ENCODE measurements around the gene METTL6. TPM values are rescaled to one million over a fixed set of nuclear protein-coding genes. Genes with fewer than 3 reads are reported as not detected.
A peak's percentile ranks its signal among the peaks of the same experiment; 100 is the strongest.

METTL6 gene
- total and polyA plus RNA-seq, 2 experiments from 2014 or later, result 21.6 to 30.9 TPM

DNA sequence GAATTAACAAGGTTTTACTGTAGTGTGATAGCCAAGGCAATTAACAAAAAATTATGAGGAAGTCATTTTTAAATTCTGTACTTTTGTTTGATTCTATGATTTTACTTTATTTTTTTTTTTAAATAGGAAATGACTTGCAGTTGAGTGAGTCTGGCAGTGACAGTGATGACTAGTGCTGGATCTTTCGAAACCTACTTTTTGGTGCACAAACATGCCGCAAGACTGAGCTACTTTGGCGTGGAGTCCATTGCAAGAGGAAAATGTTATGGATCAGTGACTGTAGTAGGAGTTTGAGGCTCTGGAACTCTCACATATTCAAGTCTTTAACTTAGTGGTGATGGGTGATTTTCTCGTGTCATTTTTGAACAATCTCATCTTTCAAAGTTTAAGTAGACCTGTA is 11.6 kb upstream of the METTL6 start:
- Histone ChIP-seq H3K27me3 (replicated peaks; ENCODE audit: insufficient read depth) (no peaks in the 10 kb centered on the region), H3K4me1 (ENCODE audit: insufficient read depth) (peaks cover 23% of the 10 kb centered on the region), H3K9me2 (ENCODE audit: insufficient read depth) (no peaks in the 10 kb centered on the region), H3K79me2 (ENCODE audit: insufficient read depth) (peaks cover 15% of the 10 kb centered on the region), H3F3A (ENCODE audit: insufficient read depth) (peaks cover 30% of the 10 kb centered on the region), H3K9me3 (ENCODE audit: low read depth) (no peaks in the 10 kb centered on the region), H3K4me3 (no peak overlapping the region), H3K27ac (peak overlapping the region; percentile 88), H2AFZ (no peak overlapping the region), H3K36me3 (ENCODE audit: low read depth) (peaks cover 52% of the 10 kb centered on the region), H3K4me2 (ENCODE audit: unreplicated experiment) (peak overlapping the region; percentile 60), H3K9ac (peak overlapping the region; percentile 29), H4K20me1 (ENCODE audit: insufficient read depth) (no peaks in the 10 kb centered on the region)
- no peak for TF ChIP-seq EZH2phosphoT487 (IDR thresholded peaks at IDR 0.05; ENCODE audit: insufficient read depth, low read depth)
- no peak for TF ChIP-seq EZH2 (IDR thresholded peaks at IDR 0.05; ENCODE audit: insufficient read depth, poor library complexity, severe bottlenecking)
- 28 to 35% methylated on average over 4 of the region's 4 CpGs for WGBS, 2 experiments (ENCODE audit: low coverage in 1 of 2, low lambda C conversion rate in 2 of 2, missing lambda C conversion rate in 2 of 2)
- DNase-seq, result peak; percentile 91
- in situ Hi-C loops (cut with MboI), result no loop called here

GRCh38 chr3:15436246-15436645 is 8.9 kb upstream of the METTL6 start:
- Histone ChIP-seq H3K27ac (no peak overlapping the region), H3K79me2 (ENCODE audit: insufficient read depth) (peaks cover 34% of the 10 kb centered on the region), H2AFZ (no peak overlapping the region), H3K27me3 (replicated peaks; ENCODE audit: insufficient read depth) (no peaks in the 10 kb centered on the region), H3K9me2 (ENCODE audit: insufficient read depth) (no peaks in the 10 kb centered on the region), H3K4me2 (ENCODE audit: unreplicated experiment) (no peak overlapping the region), H3K9ac (no peak overlapping the region), H3K4me3 (no peak overlapping the region), H3F3A (ENCODE audit: insufficient read depth) (peaks cover 30% of the 10 kb centered on the region), H4K20me1 (ENCODE audit: insufficient read depth) (no peaks in the 10 kb centered on the region), H3K9me3 (ENCODE audit: low read depth) (no peaks in the 10 kb centered on the region), H3K36me3 (ENCODE audit: low read depth) (peaks cover 55% of the 10 kb centered on the region), H3K4me1 (ENCODE audit: insufficient read depth) (peaks cover 23% of the 10 kb centered on the region)
- in situ Hi-C loops (cut with MboI), result no loop called here
- DNase-seq, result no peak
- WGBS, 2 experiments (ENCODE audit: low coverage in 1 of 2, low lambda C conversion rate in 2 of 2, missing lambda C conversion rate in 2 of 2), result 97 to 98% methylated on average over 6 of the region's 6 CpGs
- TF ChIP-seq EZH2phosphoT487 (IDR thresholded peaks at IDR 0.05; ENCODE audit: insufficient read depth, low read depth) (no peak), EZH2 (IDR thresholded peaks at IDR 0.05; ENCODE audit: insufficient read depth, poor library complexity, severe bottlenecking) (no peak)

- no peaks in the 10 kb centered on the region for H3K9me3 ChIP-seq (ENCODE audit: low read depth)
- H4K20me1 ChIP-seq (ENCODE audit: insufficient read depth), result no peaks in the 10 kb centered on the region
- 94 to 97% methylated on average over 4 of the region's 4 CpGs for WGBS, 2 experiments (ENCODE audit: low coverage in 1 of 2, low lambda C conversion rate in 2 of 2, missing lambda C conversion rate in 2 of 2)
- in situ Hi-C loops (cut with MboI), result no loop called here
- no peaks in the 10 kb centered on the region for H3K9me2 ChIP-seq (ENCODE audit: insufficient read depth)
- TF ChIP-seq EZH2phosphoT487 (IDR thresholded peaks at IDR 0.05; ENCODE audit: insufficient read depth, low read depth), result no peak
- TF ChIP-seq EZH2 (IDR thresholded peaks at IDR 0.05; ENCODE audit: insufficient read depth, poor library complexity, severe bottlenecking), result no peak
- H2AFZ ChIP-seq, result no peak overlapping the region
- peaks cover 52% of the 10 kb centered on the region for H3K36me3 ChIP-seq (ENCODE audit: low read depth)
- no peak overlapping the region for H3K27ac ChIP-seq
- H3F3A ChIP-seq (ENCODE audit: insufficient read depth), result peaks cover 23% of the 10 kb centered on the region
- H3K4me3 ChIP-seq, result no peak overlapping the region
- no peak overlapping the region for H3K9ac ChIP-seq
- no peaks in the 10 kb centered on the region for H3K27me3 ChIP-seq (replicated peaks; ENCODE audit: insufficient read depth)
- H3K4me2 ChIP-seq (ENCODE audit: unreplicated experiment), result no peak overlapping the region
- H3K79me2 ChIP-seq (ENCODE audit: insufficient read depth), result peaks cover 49% of the 10 kb centered on the region
- peaks cover 21% of the 10 kb centered on the region for H3K4me1 ChIP-seq (ENCODE audit: insufficient read depth)
- DNase-seq, result peak; percentile 19
These were observed 7.4 kb upstream of the METTL6 start for GRCh38 chr3:15434756-15435155.

DNA sequence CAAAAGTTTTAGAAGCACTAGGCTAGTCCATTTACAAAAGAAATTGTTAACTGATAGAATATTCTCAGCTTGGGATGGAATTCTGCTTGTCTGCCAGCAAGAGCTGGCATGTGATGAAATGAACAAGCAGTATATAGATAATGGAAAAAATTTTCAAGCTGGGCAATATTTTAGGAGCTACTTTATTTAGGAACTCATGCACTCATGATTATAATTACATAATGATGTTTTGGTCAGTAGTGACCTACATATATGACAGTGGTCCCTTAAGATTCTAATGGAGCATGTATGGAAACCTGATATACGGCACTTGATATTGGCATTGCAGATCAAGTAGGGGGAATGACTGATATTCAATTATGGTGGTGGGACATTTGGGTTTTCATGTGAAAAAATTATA is 6.2 kb upstream of the METTL6 start:
- H3K9ac ChIP-seq, result no peak overlapping the region

More for the DNA sequence above, 6.2 kb upstream of the METTL6 start:
- peaks cover 21% of the 10 kb centered on the region for H3F3A ChIP-seq (ENCODE audit: insufficient read depth)
- no peaks in the 10 kb centered on the region for H3K27me3 ChIP-seq (replicated peaks; ENCODE audit: insufficient read depth)
- no peaks in the 10 kb centered on the region for H3K9me2 ChIP-seq (ENCODE audit: insufficient read depth)
- no peaks in the 10 kb centered on the region for H3K9me3 ChIP-seq (ENCODE audit: low read depth)
- H3K4me3 ChIP-seq, result no peak overlapping the region
- H3K4me2 ChIP-seq (ENCODE audit: unreplicated experiment), result no peak overlapping the region
- H3K36me3 ChIP-seq (ENCODE audit: low read depth), result peaks cover 51% of the 10 kb centered on the region
- no peak for TF ChIP-seq EZH2phosphoT487 (IDR thresholded peaks at IDR 0.05; ENCODE audit: insufficient read depth, low read depth)
- H3K27ac ChIP-seq, result no peak overlapping the region
- H4K20me1 ChIP-seq (ENCODE audit: insufficient read depth), result no peaks in the 10 kb centered on the region
- H3K4me1 ChIP-seq (ENCODE audit: insufficient read depth), result peaks cover 20% of the 10 kb centered on the region
- 95 to 97% methylated on average over 1 of the region's 1 CpG for WGBS, 2 experiments (ENCODE audit: low coverage in 1 of 2, low lambda C conversion rate in 2 of 2, missing lambda C conversion rate in 2 of 2)
- no peak overlapping the region for H2AFZ ChIP-seq
- peaks cover 60% of the 10 kb centered on the region for H3K79me2 ChIP-seq (ENCODE audit: insufficient read depth)
- in situ Hi-C loops (cut with MboI), result no loop called here
- no peak for DNase-seq

Measured in GM23248 (cell line).